ENCODE results near the gene ABLIM2. TPM values are rescaled to one million over a fixed set of nuclear protein-coding genes. Genes with fewer than 3 reads are reported as not detected.

The ABLIM2 gene
- total and polyA plus RNA-seq, 2 of the 8 experiments (the other 6 are each of a cell fraction or from before 2014, with no cell fraction given): 2.8 to 3.0 TPM

DNA sequence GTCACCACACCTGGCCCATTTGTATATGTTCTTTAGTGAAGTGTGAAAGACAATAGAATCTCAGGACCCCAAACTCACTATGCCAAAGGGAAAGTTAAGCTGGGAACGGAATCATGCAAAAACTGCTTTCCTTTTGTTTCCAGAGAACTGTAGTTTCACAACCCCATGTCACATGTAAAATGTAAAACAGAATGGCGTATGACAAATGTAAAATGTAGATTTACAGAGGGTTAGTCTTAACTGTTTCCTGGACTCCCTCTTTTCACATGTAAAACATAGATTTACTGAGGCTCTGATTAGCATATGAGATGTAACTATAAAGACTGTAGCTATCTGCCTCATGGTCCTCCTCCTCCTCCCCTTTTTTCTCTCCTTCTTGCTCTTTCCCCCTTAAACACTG, 66.3 kb downstream of the ABLIM2 start:
- Histone ChIP-seq H4K5ac (ENCODE audit: insufficient read length, low read depth, low read length) (no peak overlapping the region), H3K9me3 (ENCODE audit: insufficient read depth in 2 of 2, low read depth in 1 of 2, low read length in 1 of 2) (peaks cover 0 to 10% of the 10 kb centered on the region in 2 experiments; a peak in 2 of 4 replicates), H2BK12ac (ENCODE audit: low read depth, low read length) (no peak overlapping the region), H2AFZ (ENCODE audit: low read length) (no peak overlapping the region), H3K79me2 (ENCODE audit: control insufficient read depth in 1 of 2, insufficient read depth in 2 of 2, low read length in 2 of 2) (no peaks in the 10 kb centered on the region), H3K14ac (ENCODE audit: insufficient read length) (no peak overlapping the region), H2BK20ac (ENCODE audit: low read length) (no peak overlapping the region), H3K23ac (ENCODE audit: insufficient read length) (no peak overlapping the region), H4K20me1 (replicated peaks in 1 of 2; ENCODE audit: control insufficient read depth in 1 of 2, insufficient read depth in 2 of 2, low read length in 2 of 2) (no peaks in the 10 kb centered on the region), H2AK5ac (ENCODE audit: low read depth, low read length) (no peak overlapping the region), H3K23me2 (ENCODE audit: low read depth, low read length) (no peaks in the 10 kb centered on the region), H2BK120ac (replicated peaks; ENCODE audit: low read depth, low read length) (no peak overlapping the region), H3K27ac (ENCODE audit: low read depth, low read length) (no peak overlapping the region), H3K79me1 (ENCODE audit: low read depth, low read length) (no peaks in the 10 kb centered on the region), H3K4me1 (replicated peaks in 1 of 4; ENCODE audit: control insufficient read depth in 3 of 4, insufficient read depth in 4 of 4, low read length in 3 of 4) (peaks cover 0 to 2% (median 0%) of the 10 kb centered on the region in 4 experiments; a peak in 3 of 7 replicates), H3K27me3 (replicated peaks in 1 of 4; ENCODE audit: control insufficient read depth in 3 of 4, extremely low read depth in 1 of 4, insufficient read depth in 3 of 4, low read length in 3 of 4) (no peaks in the 10 kb centered on the region), H2BK5ac (ENCODE audit: low read depth, low read length) (no peak overlapping the region), H4K91ac (replicated peaks; ENCODE audit: insufficient read length, low read length) (no peak overlapping the region), H3K4me2 (ENCODE audit: insufficient read depth in 1 of 2, low read depth in 2 of 2, low read length in 2 of 2) (no peak overlapping the region), H3K4me3 (ENCODE audit: extremely low read depth in 1 of 4, insufficient read depth in 2 of 4, low read depth in 3 of 4, low read length in 4 of 4) (no peak overlapping the region), H3K18ac (ENCODE audit: extremely low read depth, low read length) (no peak overlapping the region), H3K56ac (replicated peaks; ENCODE audit: insufficient read length, low read depth, low read length) (no peak overlapping the region), H3K4ac (replicated peaks; ENCODE audit: insufficient read length, low read depth, low read length) (no peak overlapping the region), H3K9ac (replicated peaks in 1 of 4; ENCODE audit: extremely low read depth in 1 of 4, low read depth in 3 of 4, low read length in 3 of 4) (no peak overlapping the region), H3K36me3 (ENCODE audit: control insufficient read depth in 2 of 4, insufficient read depth in 4 of 4, low read length in 3 of 4) (no peaks in the 10 kb centered on the region), H2BK15ac (ENCODE audit: low read length) (no peak overlapping the region), H4K8ac (ENCODE audit: extremely low read depth, insufficient read depth, low read length) (no peak overlapping the region)
- 85% methylated on average over 2 of the region's 2 CpGs; no CpG with 5 or more reads in 1 of the 2 experiments for WGBS, 2 experiments (ENCODE audit: extremely low coverage in 1 of 2, insufficient coverage in 1 of 2, insufficient read length in 1 of 2, insufficient replicate concordance in 2 of 2, low coverage in 1 of 2, low lambda C conversion rate in 2 of 2, missing lambda C conversion rate in 1 of 2)
- ChIA-PET CTCF (ENCODE audit: partially characterized antibody) (interaction anchor here (0.7 to 1.3 kb wide), 3 partner anchors 16 to 47 kb away, joined by 3 to 4 read pairs (median 3); no protein-coding TSS in a partner anchor), POLR2A (ENCODE audit: partially characterized antibody) (interaction anchor here (1.3 kb wide), 1 partner anchor 11 kb away, joined by 3 read pairs; no protein-coding TSS in a partner anchor)
- FAIRE-seq (no peak), DNase-seq (ENCODE audit: low read depth in 1 of 2, low spot score in 2 of 2) (no peak)
- no peak for TF ChIP-seq EP300 (IDR thresholded peaks at IDR 0.05; ENCODE audit: borderline replicate concordance in 1 of 2, low read depth in 2 of 2, low read length in 2 of 2)
- TF ChIP-seq, protein P1, sequence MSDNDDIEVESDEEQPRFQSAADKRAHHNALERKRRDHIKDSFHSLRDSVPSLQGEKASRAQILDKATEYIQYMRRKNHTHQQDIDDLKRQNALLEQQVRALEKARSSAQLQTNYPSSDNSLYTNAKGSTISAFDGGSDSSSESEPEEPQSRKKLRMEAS (IDR thresholded peaks at IDR 0.05): no peak
- no peak for TF ChIP-seq GABPA (IDR thresholded peaks at IDR 0.05; ENCODE audit: borderline replicate concordance, insufficient read depth, low read length)
- TF ChIP-seq BCL11A (IDR thresholded peaks at IDR 0.05; ENCODE audit: low read depth in 2 of 2, low read length in 2 of 2): no peak
- TF ChIP-seq SP2 (IDR thresholded peaks at IDR 0.05; ENCODE audit: low read length): no peak
- TF ChIP-seq TEAD4 (IDR thresholded peaks at IDR 0.05; ENCODE audit: low read depth, low read length): no peak
- TF ChIP-seq, protein P2, sequence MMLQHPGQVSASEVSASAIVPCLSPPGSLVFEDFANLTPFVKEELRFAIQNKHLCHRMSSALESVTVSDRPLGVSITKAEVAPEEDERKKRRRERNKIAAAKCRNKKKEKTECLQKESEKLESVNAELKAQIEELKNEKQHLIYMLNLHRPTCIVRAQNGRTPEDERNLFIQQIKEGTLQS (IDR thresholded peaks at IDR 0.05; ENCODE audit: insufficient read depth, low read depth, low read length): no peak

Data from H1 (cell line).